HG03457 (cell line): ENCODE results near the gene LGALS8.
"Not testable (repeated sequence)": the region's sequence is repeated elsewhere in the genome, so short reads cannot be mapped to it uniquely, and the experiment has no call there.

Experiments
- ATAC-seq: cut with Tn5 transposase; IDR thresholded peaks from one replicate; pipeline ENCODE4 v1.9.1; 2021; ENCODE audit warnings: moderate number of reproducible peaks; ENCODE audit not compliant: unreplicated experiment

Gene LGALS8

GRCh38 chr1:236580404-236580803, 56.6 kb downstream of the LGALS8 start:
- ATAC-seq = not testable (repeated sequence)

GRCh38 chr1:236581528-236581927, 57.7 kb downstream of the LGALS8 start:
- ATAC-seq = no peak

- no peak for ATAC-seq
Measured at GRCh38 chr1:236589531-236589930, 65.7 kb downstream of the LGALS8 start.

GRCh38 chr1:236590553-236591150, 66.9 kb downstream of the LGALS8 start:
- no peak for ATAC-seq

- no peak for ATAC-seq
Measured at GRCh38 chr1:236602171-236602570, 78.4 kb downstream of the LGALS8 start.
